Uterus (tissue), 4 donors: ENCODE measurements around the gene MSX2. TPM values are rescaled to one million over a fixed set of nuclear protein-coding genes. Genes with fewer than 3 reads are reported as not detected.

Source experiments
- DNase-seq, 2 donors: peaks; one replicate each; pipeline ENCODE4 v3.0.0-alpha.2; 2019 to 2020
- H3K27ac ChIP-seq, 2 donors: fragments of 200-600 bp; sonication (generic); 1 replicate in 1 of 2; 2 replicates in 1 of 2; pipeline ENCODE4 v1.5.1; 2016 to 2018
- H3K27me3 ChIP-seq, 2 donors: fragments of 200-600 bp; sonication (generic); one replicate each; pipeline ENCODE4 v1.5.1; 2018 to 2019; ENCODE audit warnings: control low read depth in 1 of 2
- H3K36me3 ChIP-seq, 2 donors: fragments of 200-600 bp; sonication (generic); one replicate each; pipeline ENCODE4 v1.5.1; 2019; ENCODE audit warnings: control low read depth in 1 of 2
- H3K4me1 ChIP-seq, 2 donors: fragments of 200-600 bp; sonication (generic); one replicate each; pipeline ENCODE4 v1.5.1; 2018 to 2019; ENCODE audit warnings: control low read depth in 1 of 2
- H3K4me3 ChIP-seq, 2 donors: fragments of 200-600 bp; sonication (generic); 1 replicate in 1 of 2; 2 replicates in 1 of 2; pipeline ENCODE4 v1.5.1; 2018 to 2019; ENCODE audit warnings: mild to moderate bottlenecking in 1 of 2
- H3K9me3 ChIP-seq, 2 donors: fragments of 200-600 bp; sonication (generic); one replicate each; pipeline ENCODE4 v1.5.1; 2019; ENCODE audit warnings: control low read depth in 1 of 2
- CTCF ChIP-seq, 4 experiments: fragments of 200-600 bp in 2 of 4; fragments of 450-650 bp in 2 of 4; sonication (generic) in 2 of 4; IDR thresholded peaks; one replicate each; pipeline ENCODE4 v1.5.1; 2016 to 2019; ENCODE audit warnings: antibody characterized with exemption in 4 of 4, mild to moderate bottlenecking in 2 of 4, moderate library complexity in 1 of 4
- POLR2A ChIP-seq, 2 donors: fragments of 450-650 bp; IDR thresholded peaks; one replicate each; pipeline ENCODE4 v1.6.1; 2016; ENCODE audit warnings: antibody characterized with exemption in 2 of 2, mild to moderate bottlenecking in 1 of 2, moderate library complexity in 1 of 2
- intact Hi-C: fragments of 100-400 bp; cut with DNase I; formaldehyde crosslinking; loops from one replicate; pipeline ENCODE4 v1.15.1; 2023; ENCODE audit warnings: low total_unique reads
- total RNA-seq, 4 donors: library from RNA; depleted of rRNA in 3 of 4; stranded (reverse); fragments of >200 nt in 3 of 4; gene quantifications; one replicate each; pipeline versions ENCODE4 v1.1.0 to v1.2.4, GENCODE V29; 2014 to 2023
- donor health status: DM: yes; HTN: yes; CAD: no.

The MSX2 gene
- total RNA-seq, 4 donors from 2014 or later = 0.37 to 7.5 TPM; not detected in 2

- intact Hi-C loops = no loop called here
- H3K27me3 ChIP-seq = peaks cover 0 to 10% of the 10 kb centered on the region in 2 donors
- DNase-seq = no peak
- no peak for TF ChIP-seq CTCF (IDR thresholded peaks at IDR 0.05)
- H3K9me3 ChIP-seq = no peaks in the 10 kb centered on the region
- H3K27ac ChIP-seq = no peak overlapping the region
- H3K36me3 ChIP-seq = no peaks in the 10 kb centered on the region
- H3K4me1 ChIP-seq = no peaks in the 10 kb centered on the region
- no peak overlapping the region for H3K4me3 ChIP-seq
These were observed 17.0 kb downstream of the MSX2 start for GRCh38 chr5:174741352-174741751.

GRCh38 chr5:174744896-174745295 is 20.5 kb downstream of the MSX2 start:
- H3K9me3 ChIP-seq = no peaks in the 10 kb centered on the region
- no peaks in the 10 kb centered on the region for H3K36me3 ChIP-seq
- no peak overlapping the region for H3K27ac ChIP-seq
- no peaks in the 10 kb centered on the region for H3K4me1 ChIP-seq
- intact Hi-C loops = no loop called here
- DNase-seq = no peak
- no peaks in the 10 kb centered on the region for H3K27me3 ChIP-seq
- H3K4me3 ChIP-seq = no peak overlapping the region
- TF ChIP-seq POLR2A (IDR thresholded peaks at IDR 0.05) = no peak
- no peak for TF ChIP-seq CTCF (IDR thresholded peaks at IDR 0.05)

- H3K4me1 ChIP-seq = no peaks in the 10 kb centered on the region
- intact Hi-C loops = no loop called here
- no peaks in the 10 kb centered on the region for H3K9me3 ChIP-seq
- H3K36me3 ChIP-seq = no peaks in the 10 kb centered on the region
- H3K27ac ChIP-seq = no peak overlapping the region
- DNase-seq = no peak
- H3K27me3 ChIP-seq = no peaks in the 10 kb centered on the region
- no peak overlapping the region for H3K4me3 ChIP-seq
- no peak for TF ChIP-seq POLR2A (IDR thresholded peaks at IDR 0.05)
- TF ChIP-seq CTCF (IDR thresholded peaks at IDR 0.05) = no peak
These were observed 21.3 kb downstream of the MSX2 start for GRCh38 chr5:174745590-174746103.

GRCh38 chr5:174750711-174751110 is 26.3 kb downstream of the MSX2 start:
- peak overlapping the region in 1 of 2 donors; percentile 20 for H3K4me3 ChIP-seq
- H3K27me3 ChIP-seq = no peaks in the 10 kb centered on the region
- H3K4me1 ChIP-seq = peaks cover 0 to 3% of the 10 kb centered on the region in 2 donors
- TF ChIP-seq CTCF (IDR thresholded peaks at IDR 0.05) = no peak
- TF ChIP-seq POLR2A (IDR thresholded peaks at IDR 0.05) = no peak
- no peak overlapping the region for H3K27ac ChIP-seq
- DNase-seq = no peak
- H3K9me3 ChIP-seq = no peaks in the 10 kb centered on the region
- intact Hi-C loops = no loop called here
- no peaks in the 10 kb centered on the region for H3K36me3 ChIP-seq

- H3K27me3 ChIP-seq = no peaks in the 10 kb centered on the region
- H3K27ac ChIP-seq = no peak overlapping the region
- intact Hi-C loops = no loop called here
- no peaks in the 10 kb centered on the region for H3K36me3 ChIP-seq
- no peak for DNase-seq
- no peaks in the 10 kb centered on the region for H3K9me3 ChIP-seq
- peaks cover 0 to 3% of the 10 kb centered on the region in 2 donors for H3K4me1 ChIP-seq
- TF ChIP-seq CTCF (IDR thresholded peaks at IDR 0.05) (no peak), POLR2A (IDR thresholded peaks at IDR 0.05) (no peak)
- H3K4me3 ChIP-seq = peak overlapping the region; percentile 20 to 21
These were observed 27.0 kb downstream of the MSX2 start for GRCh38 chr5:174751154-174752000.
